GM18870 (cell line): ENCODE results near the gene PSME3IP1.

Source experiments
- ATAC-seq: cut with Tn5 transposase; IDR thresholded peaks from one replicate; pipeline ENCODE4 v1.9.1; 2021; ENCODE audit warnings: moderate library complexity; ENCODE audit not compliant: unreplicated experiment

PSME3IP1 gene

DNA sequence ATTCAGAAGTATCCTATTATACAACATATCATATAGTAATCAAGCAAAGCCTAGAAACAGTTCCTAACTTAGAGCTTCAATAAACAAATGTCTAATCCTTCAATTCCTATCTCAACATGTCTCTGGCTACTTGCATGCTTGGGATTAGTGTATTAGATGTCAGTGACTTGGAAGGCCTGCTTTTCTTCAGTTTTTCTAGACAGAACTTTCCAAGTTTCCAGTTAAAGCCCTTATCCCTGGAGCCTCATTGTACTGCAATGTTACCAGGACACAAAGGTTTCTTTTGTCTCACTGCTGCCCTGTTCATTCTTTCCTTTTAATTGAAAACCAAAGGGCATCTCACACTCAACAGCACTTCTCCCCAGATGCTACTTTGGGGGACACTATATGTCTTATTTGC lies 16.5 kb downstream of the PSME3IP1 start:
- ATAC-seq = no peak

DNA sequence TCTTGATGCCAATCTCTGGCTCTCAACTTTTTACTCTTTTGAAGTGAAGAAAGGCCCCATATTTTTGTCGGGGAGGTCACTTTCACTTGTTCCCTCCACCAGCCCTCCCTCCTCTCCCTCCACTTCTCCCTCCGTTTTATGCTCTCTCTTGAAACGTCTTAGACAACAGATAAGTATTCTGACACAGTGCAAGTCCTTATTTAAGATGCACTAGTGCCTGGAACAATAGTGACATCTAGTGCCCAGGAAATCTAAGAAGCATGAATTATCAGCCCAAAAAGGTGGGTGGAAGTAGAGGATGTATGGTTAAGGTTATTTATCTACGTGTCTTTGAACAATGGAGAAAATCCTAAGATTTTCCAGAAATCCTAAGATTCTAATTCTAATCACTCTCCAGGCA lies 17.9 kb downstream of the PSME3IP1 start:
- ATAC-seq = no peak

DNA sequence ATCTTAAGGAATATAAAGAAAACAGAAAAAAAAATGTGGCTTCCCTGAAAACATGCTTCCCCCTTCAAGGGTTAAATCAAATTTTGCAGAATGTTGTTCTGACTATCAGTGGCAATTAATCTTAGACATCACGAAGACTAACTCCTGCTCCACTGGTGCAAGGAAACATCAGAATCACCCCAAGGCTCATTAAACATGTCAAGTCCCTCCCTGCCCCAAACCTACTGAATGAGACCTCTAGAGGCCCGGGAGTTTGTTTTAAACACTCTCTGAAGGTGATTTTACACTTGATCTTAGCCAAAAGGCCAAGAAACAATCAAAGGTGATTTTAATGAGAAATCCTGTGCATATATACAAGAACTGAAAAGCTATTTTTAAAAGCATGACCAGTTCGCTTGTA lies 18.3 kb downstream of the PSME3IP1 start:
- ATAC-seq = no peak

DNA sequence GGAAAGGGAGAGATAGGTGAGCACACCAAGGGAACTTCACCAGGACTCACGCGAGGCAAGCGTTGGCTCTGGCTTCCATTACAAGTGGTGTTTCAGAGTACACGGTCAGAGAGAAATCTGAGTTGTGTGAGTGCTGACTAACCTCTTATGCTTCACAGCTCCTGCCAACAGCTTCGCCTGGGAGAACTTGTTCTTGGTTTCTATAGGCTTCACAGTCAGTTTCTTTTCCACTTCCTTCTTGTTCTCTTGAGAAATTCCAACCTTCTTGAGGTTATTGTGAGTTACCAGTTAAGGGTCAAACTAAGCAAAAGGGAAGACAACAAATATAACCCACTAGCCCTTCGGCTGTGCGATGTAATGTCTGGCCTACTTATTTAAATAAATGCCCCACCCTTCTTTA lies 18.9 kb downstream of the PSME3IP1 start:
- no peak for ATAC-seq

- ATAC-seq = no peak
Measured at GRCh38 chr16:57166451-57166850, 19.4 kb downstream of the PSME3IP1 start.

- ATAC-seq = no peak
Measured at GRCh38 chr16:57165938-57166337, 19.9 kb downstream of the PSME3IP1 start.

GRCh38 chr16:57165483-57165882 lies 20.4 kb downstream of the PSME3IP1 start:
- ATAC-seq = no peak

GRCh38 chr16:57163842-57164241 lies 22.0 kb downstream of the PSME3IP1 start:
- ATAC-seq = no peak

DNA sequence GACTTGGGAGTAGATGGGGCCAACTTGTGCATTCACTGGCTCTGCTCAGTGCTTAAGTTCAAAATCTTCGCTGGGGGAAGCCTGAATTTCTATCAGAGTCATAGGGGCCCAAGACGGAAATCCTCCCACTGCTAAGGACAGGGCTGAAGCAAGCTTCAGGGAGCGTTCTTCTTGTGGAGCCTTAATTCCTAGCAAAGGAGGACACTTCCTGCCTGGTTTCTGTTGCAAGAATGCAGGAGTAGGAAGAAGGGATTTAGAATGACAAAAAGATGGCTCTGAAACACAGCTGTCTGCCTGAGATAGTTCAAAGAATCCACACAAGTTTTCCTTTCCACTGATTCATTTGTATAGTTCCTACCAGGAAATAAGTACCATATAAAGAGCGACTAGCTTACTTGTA lies 26.4 kb downstream of the PSME3IP1 start:
- no peak for ATAC-seq

GRCh38 chr16:57157533-57157932 lies 28.3 kb downstream of the PSME3IP1 start:
- ATAC-seq = no peak

DNA sequence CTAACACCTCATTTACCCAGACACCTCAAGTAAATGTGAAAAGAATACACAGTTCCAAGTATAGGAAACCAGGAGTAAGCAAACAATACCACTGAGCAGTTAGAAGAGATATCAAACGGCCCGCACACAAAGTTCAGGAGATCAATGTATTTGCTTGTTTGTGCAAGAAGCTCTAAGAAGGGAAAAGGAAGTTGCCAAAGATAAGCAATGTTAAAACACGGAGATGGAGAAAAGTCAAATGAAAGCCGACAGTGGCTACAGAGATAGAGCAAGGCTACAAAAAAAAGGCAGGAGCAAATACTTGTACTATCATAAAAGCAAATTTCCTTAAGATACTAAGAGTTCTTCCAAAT lies 29.5 kb downstream of the PSME3IP1 start:
- no peak for ATAC-seq

GRCh38 chr16:57155702-57156350 lies 30.0 kb downstream of the PSME3IP1 start:
- no peak for ATAC-seq

DNA sequence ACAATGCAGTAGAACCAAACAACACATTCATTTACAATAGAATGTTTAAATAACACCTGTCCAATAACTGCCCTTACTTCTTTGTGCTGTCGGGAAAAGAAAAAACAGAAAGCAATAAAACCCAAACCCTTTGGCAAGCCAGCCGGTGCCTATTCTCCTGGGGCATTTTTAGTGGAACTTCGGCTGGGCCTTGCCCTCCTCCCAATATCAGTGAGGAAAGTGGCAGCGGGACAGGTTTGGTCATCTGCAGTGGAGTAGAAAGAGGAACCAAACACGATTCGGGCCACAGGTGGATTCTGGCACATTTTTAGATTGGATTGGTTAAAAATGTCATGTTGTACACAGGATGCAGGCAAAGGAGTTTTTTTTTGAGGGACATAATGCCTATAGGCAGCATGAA lies 32.0 kb downstream of the PSME3IP1 start:
- no peak for ATAC-seq

- no peak for ATAC-seq
Measured at GRCh38 chr16:57152096-57153093, 33.4 kb downstream of the PSME3IP1 start.

DNA sequence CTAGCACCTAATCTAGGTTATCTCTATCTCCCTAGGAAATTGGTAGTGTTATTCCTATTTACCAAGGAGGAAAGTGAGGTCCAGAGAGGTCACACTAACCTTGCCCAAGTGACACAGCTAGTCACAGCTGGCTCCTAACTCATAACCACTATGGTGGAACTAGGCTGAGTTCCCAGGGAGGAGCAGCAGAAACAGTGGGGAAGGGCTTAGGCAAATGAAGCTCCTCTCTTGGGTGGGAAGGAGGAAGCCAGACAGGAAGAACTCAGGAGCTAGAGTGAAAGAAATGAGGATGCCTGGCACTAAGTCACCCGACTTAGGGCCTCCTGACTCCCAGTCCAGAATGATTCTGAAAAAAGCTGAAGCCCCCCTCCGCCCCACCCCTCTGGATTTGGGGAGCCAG lies 34.5 kb downstream of the PSME3IP1 start:
- ATAC-seq = no peak

DNA sequence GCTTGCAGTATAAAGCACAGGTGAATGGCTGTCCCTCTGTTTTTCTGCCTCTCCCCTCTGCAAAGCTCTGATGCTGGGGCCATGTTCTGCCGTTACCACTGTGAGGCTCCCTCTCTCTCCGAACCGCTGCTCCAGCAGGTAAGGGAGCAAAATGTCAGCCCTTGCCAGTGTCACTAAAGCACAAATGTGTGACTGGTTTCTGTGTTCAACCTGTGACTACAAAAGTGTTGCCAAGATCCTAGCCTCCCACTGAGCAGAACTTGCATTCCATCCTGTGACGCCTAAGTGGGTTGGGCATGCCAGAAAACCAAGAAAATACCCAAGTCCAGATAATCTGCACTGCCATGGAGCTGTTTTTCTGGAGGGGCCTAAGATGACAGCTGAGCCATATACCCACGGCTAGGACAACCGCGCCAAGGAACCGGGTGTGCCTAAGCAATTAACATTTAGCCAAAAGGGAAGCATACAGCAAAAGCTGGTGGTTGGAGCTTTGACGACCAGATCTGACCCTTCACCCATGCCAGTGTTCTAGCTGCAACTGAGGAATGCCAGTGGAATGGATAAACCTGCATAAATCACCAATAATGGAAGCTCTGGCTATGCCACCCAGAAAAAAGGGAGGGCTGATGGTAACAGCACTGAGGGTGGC lies 35.0 kb downstream of the PSME3IP1 start:
- ATAC-seq = no peak

GRCh38 chr16:57149391-57149790 lies 36.4 kb downstream of the PSME3IP1 start:
- ATAC-seq = no peak

GRCh38 chr16:57148481-57148880 lies 37.4 kb downstream of the PSME3IP1 start:
- ATAC-seq = no peak

- no peak for ATAC-seq
Measured at GRCh38 chr16:57147381-57148221, 38.2 kb downstream of the PSME3IP1 start.

DNA sequence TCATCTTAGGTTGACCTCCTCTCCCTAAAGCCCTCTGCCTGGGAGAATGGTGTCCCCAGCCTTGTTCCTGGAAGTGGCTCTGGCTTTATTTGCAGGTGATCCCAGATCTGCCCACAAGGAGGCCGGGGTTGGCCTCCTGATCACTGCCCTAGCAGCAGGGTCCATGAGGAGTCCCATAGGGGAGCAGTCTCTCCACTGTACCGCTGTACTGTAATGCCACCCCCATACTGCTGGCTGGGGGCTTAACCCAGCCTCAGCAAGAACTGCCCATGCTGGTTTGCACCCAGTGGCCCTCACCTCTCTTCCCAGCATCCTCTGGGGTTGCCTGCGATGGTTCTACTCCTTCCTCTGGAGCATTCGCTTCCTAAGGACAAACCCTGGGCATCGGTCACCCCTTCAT lies 39.1 kb downstream of the PSME3IP1 start:
- no peak for ATAC-seq
